Psoas muscle (tissue), 8 donors: ENCODE results near the gene KRTAP10-8. TPM values are rescaled to one million over a fixed set of nuclear protein-coding genes. Genes with fewer than 3 reads are reported as not detected.
"Not testable (repeated sequence)": the region's sequence is repeated elsewhere in the genome, so short reads cannot be mapped to it uniquely, and the experiment has no call there.

Source experiments
- ATAC-seq, 4 donors: fragments of 200-7000 bp; cut with Tn5 transposase; one replicate each; pipeline ENCODE4 v1.9.1; 2020; ENCODE audit warnings: moderate library complexity in 3 of 4, mild to moderate bottlenecking in 2 of 4
- DNase-seq, 2 donors: peaks; one replicate each; pipeline ENCODE4 v3.0.0-alpha.2; 2020
- H3K27ac ChIP-seq: fragments of 200-600 bp; one replicate; pipeline ENCODE4 v1.8.0; 2022
- H3K27me3 ChIP-seq, 3 donors: fragments of 200-600 bp in 1 of 3; one replicate each; pipeline versions ENCODE4 v1.6.1 to v1.8.0; 2013 to 2022; ENCODE audit warnings: low read length in 2 of 3, mild to moderate bottlenecking in 2 of 3, moderate library complexity in 1 of 3; ENCODE audit not compliant: insufficient read depth in 3 of 3
- H3K36me3 ChIP-seq, 2 donors: fragments of 200-600 bp in 1 of 2; one replicate each; pipeline versions ENCODE4 v1.6.1 to v1.8.0; 2013 to 2022; ENCODE audit warnings: low read depth in 1 of 2, mild to moderate bottlenecking in 1 of 2, moderate library complexity in 1 of 2; ENCODE audit not compliant: insufficient read depth in 1 of 2
- H3K4me1 ChIP-seq: fragments of 200-600 bp; one replicate; pipeline ENCODE4 v1.8.0; 2022
- H3K4me3 ChIP-seq: fragments of 200-600 bp; one replicate; pipeline ENCODE4 v1.8.0; 2022; ENCODE audit warnings: mild to moderate bottlenecking
- H3K9me3 ChIP-seq: fragments of 200-600 bp; one replicate; pipeline ENCODE4 v1.8.0; 2022
- WGBS, 3 donors: extraction: QIAGEN DNeasy Blood & Tissue Kit; methylation state at CpG; one replicate each; pipeline versions ENCODE4 v1.1.6 to v1.1.7; 2013; 5-methylcytosine and 5-hydroxymethylcytosine counted together
- intact Hi-C, 2 donors: fragments of 100-400 bp; cut with DNase I; formaldehyde crosslinking; loops; one replicate each; pipeline versions ENCODE4 v1.11.0 to v1.14.2; 2022
- polyA plus RNA-seq, 3 donors: library from polyadenylated mRNA; stranded (reverse); fragments of 200-250 nt; gene quantifications; one replicate each; pipeline ENCODE4 v1.2.3, GENCODE V29; 2013
- total RNA-seq, 4 donors: library from RNA; stranded (reverse); fragmentation: NEBNext Ultra II Directional in 2 of 4; extraction: Animal tissue kit (Norgen Biotek cat#: 25700) in 2 of 4; gene quantifications; one replicate each; pipeline versions ENCODE4 v1.2.1 to v1.2.4, GENCODE V29; 2021 to 2023
- TF ChIP-seq, protein P1 (sequence below): fragments of 200-600 bp; IDR thresholded peaks from one replicate; pipeline ENCODE4 v1.8.0; 2022; ENCODE audit warnings: antibody characterized with exemption
- donor health status: healthy with polysubstance abuse.
- donor health status: DM: no; HTN: no; CAD: no; lungs with moderate emphysema.
- donor health status: Bipolar disorder and iron deficiency.
- donor health status: healthy.
- donor health status: DM: yes; HTN: yes; CAD: no.
- donor health status: DM: no; HTN: no; CAD: no.
- donor health status: DM: no; HTN: no; CAD: no.
- donor health status: DM: yes; HTN: yes; CAD: no.

Gene KRTAP10-8
- total and polyA plus RNA-seq, 7 donors: not detected

GRCh38 chr21:44598061-44598460, 13.8 kb upstream of the KRTAP10-8 start:
- no peaks in the 10 kb centered on the region for H3K4me1 ChIP-seq
- H3K36me3 ChIP-seq: no peaks in the 10 kb centered on the region
- ATAC-seq: no peak
- DNase-seq: no peak
- H3K27me3 ChIP-seq: peaks cover 0 to 74% (median 7%) of the 10 kb centered on the region in 3 donors
- WGBS, 3 donors: 72 to 78% (median 76%) methylated on average over 11 of the region's 11 CpGs
- intact Hi-C loops: no loop called here
- no peak overlapping the region for H3K27ac ChIP-seq
- no peaks in the 10 kb centered on the region for H3K9me3 ChIP-seq
- H3K4me3 ChIP-seq: no peak overlapping the region
- TF ChIP-seq, protein P1, sequence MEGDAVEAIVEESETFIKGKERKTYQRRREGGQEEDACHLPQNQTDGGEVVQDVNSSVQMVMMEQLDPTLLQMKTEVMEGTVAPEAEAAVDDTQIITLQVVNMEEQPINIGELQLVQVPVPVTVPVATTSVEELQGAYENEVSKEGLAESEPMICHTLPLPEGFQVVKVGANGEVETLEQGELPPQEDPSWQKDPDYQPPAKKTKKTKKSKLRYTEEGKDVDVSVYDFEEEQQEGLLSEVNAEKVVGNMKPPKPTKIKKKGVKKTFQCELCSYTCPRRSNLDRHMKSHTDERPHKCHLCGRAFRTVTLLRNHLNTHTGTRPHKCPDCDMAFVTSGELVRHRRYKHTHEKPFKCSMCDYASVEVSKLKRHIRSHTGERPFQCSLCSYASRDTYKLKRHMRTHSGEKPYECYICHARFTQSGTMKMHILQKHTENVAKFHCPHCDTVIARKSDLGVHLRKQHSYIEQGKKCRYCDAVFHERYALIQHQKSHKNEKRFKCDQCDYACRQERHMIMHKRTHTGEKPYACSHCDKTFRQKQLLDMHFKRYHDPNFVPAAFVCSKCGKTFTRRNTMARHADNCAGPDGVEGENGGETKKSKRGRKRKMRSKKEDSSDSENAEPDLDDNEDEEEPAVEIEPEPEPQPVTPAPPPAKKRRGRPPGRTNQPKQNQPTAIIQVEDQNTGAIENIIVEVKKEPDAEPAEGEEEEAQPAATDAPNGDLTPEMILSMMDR: no peak

- ATAC-seq (no peak), DNase-seq (no peak)
- 81 to 87% (median 85%) methylated on average over 8 of the region's 8 CpGs for WGBS, 3 donors
- no peaks in the 10 kb centered on the region for H3K36me3 ChIP-seq
- no peak overlapping the region for H3K27ac ChIP-seq
- H3K9me3 ChIP-seq: no peaks in the 10 kb centered on the region
- no peaks in the 10 kb centered on the region for H3K4me1 ChIP-seq
- peaks cover 0 to 81% (median 10%) of the 10 kb centered on the region in 3 donors for H3K27me3 ChIP-seq
- intact Hi-C loops: no loop called here
- no peak overlapping the region for H3K4me3 ChIP-seq
- TF ChIP-seq, protein P1: no peak
Measured at GRCh38 chr21:44599264-44600029, 12.4 kb upstream of the KRTAP10-8 start.

DNA sequence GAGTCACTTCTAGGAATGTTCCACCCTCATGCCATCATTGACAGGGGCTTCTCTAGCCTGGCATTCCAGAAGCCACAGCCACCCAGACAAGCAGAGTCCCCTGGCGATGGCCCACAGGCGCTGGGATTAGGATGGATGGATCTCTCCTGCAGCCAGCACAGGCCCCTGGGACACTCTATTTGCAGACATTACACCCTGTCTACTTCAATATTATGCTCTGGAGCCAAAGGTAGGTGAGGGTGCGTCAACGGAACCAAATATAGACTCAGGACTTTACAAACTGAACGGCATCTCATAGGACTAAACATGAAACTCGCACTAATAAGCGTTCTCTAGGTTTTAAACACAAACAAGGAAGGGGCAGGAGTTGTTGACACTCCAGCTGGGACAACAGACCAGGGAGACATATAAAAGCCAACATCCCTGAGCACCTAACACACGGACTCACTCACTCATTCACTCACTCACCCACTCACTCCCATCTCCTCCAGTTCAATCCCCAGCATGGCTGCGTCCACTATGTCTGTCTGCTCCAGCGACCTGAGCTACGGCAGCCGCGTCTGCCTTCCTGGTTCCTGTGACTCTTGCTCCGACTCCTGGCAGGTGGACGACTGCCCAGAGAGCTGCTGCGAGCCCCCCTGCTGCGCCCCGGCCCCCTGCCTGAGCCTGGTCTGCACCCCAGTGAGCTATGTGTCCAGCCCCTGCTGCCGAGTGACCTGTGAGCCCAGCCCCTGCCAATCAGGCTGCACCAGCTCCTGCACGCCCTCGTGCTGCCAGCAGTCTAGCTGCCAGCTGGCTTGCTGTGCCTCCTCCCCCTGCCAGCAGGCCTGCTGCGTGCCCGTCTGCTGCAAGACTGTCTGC, 11.5 kb upstream of the KRTAP10-8 start, which contains the start of gene KRTAP10-7:
TSS of gene KRTAP10-7 (plus strand) at position 480 of the 861 bp plus-strand sequence. CDS start at position 505, 25 bp downstream.
- DNase-seq, H3K27ac ChIP-seq, H3K4me3 ChIP-seq, H3K4me1 ChIP-seq, ATAC-seq, intact Hi-C loops, H3K36me3 ChIP-seq, H3K9me3 ChIP-seq: not testable (repeated sequence)
- WGBS, 3 donors: 53 to 60% (median 57%) methylated on average over 13 to 23 of the region's 23 CpGs
- peaks cover 0 to 81% (median 10%) of the 10 kb centered on the region in 3 donors for H3K27me3 ChIP-seq

GRCh38 chr21:44601091-44601490, 10.8 kb upstream of the KRTAP10-8 start:
- H3K4me3 ChIP-seq, H3K36me3 ChIP-seq, H3K27ac ChIP-seq, ATAC-seq, H3K9me3 ChIP-seq, H3K4me1 ChIP-seq, intact Hi-C loops, DNase-seq: not testable (repeated sequence)
- peaks cover 0 to 78% (median 10%) of the 10 kb centered on the region in 3 donors for H3K27me3 ChIP-seq
- 27 to 33% (median 29%) methylated on average over 9 to 10 of the region's 10 CpGs for WGBS, 3 donors

- WGBS, 3 donors: 42 to 46% (median 44%) methylated on average over 23 of the region's 23 CpGs
- intact Hi-C loops: no loop called here
- Histone ChIP-seq H3K27ac (no peak overlapping the region), H3K4me1 (no peaks in the 10 kb centered on the region), H3K36me3 (no peaks in the 10 kb centered on the region), H3K9me3 (no peaks in the 10 kb centered on the region), H3K27me3 (peaks cover 0 to 72% (median 10%) of the 10 kb centered on the region in 3 donors), H3K4me3 (no peak overlapping the region)
- no peak for ATAC-seq
- DNase-seq: no peak
- TF ChIP-seq, protein P1: no peak
Measured at GRCh38 chr21:44601596-44602462, 10.1 kb upstream of the KRTAP10-8 start.
